Skeletal muscle tissue (tissue), 4 donors: ENCODE results near the gene ESR1. TPM values are rescaled to one million over a fixed set of nuclear protein-coding genes. Genes with fewer than 3 reads are reported as not detected.
"Not testable (repeated sequence)": the region's sequence is repeated elsewhere in the genome, so short reads cannot be mapped to it uniquely, and the experiment has no call there.

Experiments used
- H3K27ac ChIP-seq: one replicate; pipeline ENCODE4 v1.7.0; 2013; ENCODE audit warnings: mild to moderate bottlenecking, low read depth, low read length, inconsistent platforms
- H3K27me3 ChIP-seq, 3 donors: one replicate each; pipeline ENCODE4 v1.7.0; 2013; ENCODE audit warnings: low read length in 3 of 3; ENCODE audit not compliant: control insufficient read depth in 3 of 3, insufficient read depth in 3 of 3
- H3K36me3 ChIP-seq, 3 donors: one replicate each; pipeline ENCODE4 v1.7.0; 2013; ENCODE audit warnings: low read length in 3 of 3; ENCODE audit not compliant: control insufficient read depth in 3 of 3, insufficient read depth in 3 of 3
- H3K4me1 ChIP-seq, 3 donors: one replicate each; pipeline ENCODE4 v1.7.0; 2013; ENCODE audit warnings: low read length in 3 of 3, mild to moderate bottlenecking in 3 of 3; ENCODE audit not compliant: control insufficient read depth in 3 of 3, insufficient read depth in 3 of 3
- H3K4me3 ChIP-seq, 3 donors: one replicate each; pipeline ENCODE4 v1.7.0; 2013; ENCODE audit warnings: low read length in 3 of 3
- H3K9ac ChIP-seq, 3 donors: one replicate each; pipeline ENCODE4 v1.7.0; 2013; ENCODE audit warnings: low read length in 3 of 3, mild to moderate bottlenecking in 3 of 3, moderate library complexity in 2 of 3, low read depth in 1 of 3
- H3K9me3 ChIP-seq, 3 donors: one replicate each; pipeline ENCODE4 v1.7.0; 2013; ENCODE audit warnings: low read length in 3 of 3; ENCODE audit not compliant: control insufficient read depth in 3 of 3
- total RNA-seq: library from RNA; depleted of rRNA; stranded (reverse); fragments of >200 nt; gene quantifications from one replicate; pipeline ENCODE4 v1.2.3, GENCODE V29; 2014
- donor health status: Osteomylitis.

ESR1 gene
- total RNA-seq, 1 donor from 2014 or later, result 1.0 TPM

- not testable (repeated sequence) for H3K9ac ChIP-seq, H3K9me3 ChIP-seq, H3K27ac ChIP-seq, H3K36me3 ChIP-seq, H3K4me1 ChIP-seq, H3K27me3 ChIP-seq, H3K4me3 ChIP-seq
Measured at GRCh38 chr6:152076242-152076641, 268.8 kb downstream of the ESR1 start.

GRCh38 chr6:152078001-152078400, 270.5 kb downstream of the ESR1 start:
- Histone ChIP-seq H3K36me3 (no peaks in the 10 kb centered on the region), H3K9ac (no peak overlapping the region), H3K4me1 (no peaks in the 10 kb centered on the region), H3K27me3 (no peaks in the 10 kb centered on the region), H3K27ac (no peak overlapping the region), H3K4me3 (no peak overlapping the region), H3K9me3 (no peaks in the 10 kb centered on the region)

DNA sequence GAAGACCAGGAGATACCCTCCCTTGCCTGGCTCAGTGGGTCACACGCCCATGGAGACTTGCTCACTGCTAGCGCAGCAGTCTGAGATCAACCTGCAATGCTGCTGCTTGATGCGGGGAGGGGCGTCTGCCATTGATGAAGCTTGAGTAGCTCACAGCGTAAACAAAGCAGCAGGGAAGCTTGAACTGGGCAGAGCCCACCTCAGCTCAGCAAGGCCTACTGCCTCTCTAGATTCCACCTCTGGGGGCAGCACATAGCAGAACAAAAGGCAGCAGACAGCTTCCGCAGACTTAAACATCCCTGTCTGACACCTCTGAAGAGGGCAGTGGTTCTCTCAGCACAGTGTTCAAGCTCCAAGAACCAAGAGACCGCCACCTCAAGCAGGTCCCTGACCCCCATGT, 271.3 kb downstream of the ESR1 start:
- H3K36me3 ChIP-seq, result no peaks in the 10 kb centered on the region
- H3K27ac ChIP-seq, result no peak overlapping the region
- no peaks in the 10 kb centered on the region for H3K9me3 ChIP-seq
- no peaks in the 10 kb centered on the region for H3K27me3 ChIP-seq
- no peaks in the 10 kb centered on the region for H3K4me1 ChIP-seq
- no peak overlapping the region for H3K4me3 ChIP-seq
- H3K9ac ChIP-seq, result no peak overlapping the region

DNA sequence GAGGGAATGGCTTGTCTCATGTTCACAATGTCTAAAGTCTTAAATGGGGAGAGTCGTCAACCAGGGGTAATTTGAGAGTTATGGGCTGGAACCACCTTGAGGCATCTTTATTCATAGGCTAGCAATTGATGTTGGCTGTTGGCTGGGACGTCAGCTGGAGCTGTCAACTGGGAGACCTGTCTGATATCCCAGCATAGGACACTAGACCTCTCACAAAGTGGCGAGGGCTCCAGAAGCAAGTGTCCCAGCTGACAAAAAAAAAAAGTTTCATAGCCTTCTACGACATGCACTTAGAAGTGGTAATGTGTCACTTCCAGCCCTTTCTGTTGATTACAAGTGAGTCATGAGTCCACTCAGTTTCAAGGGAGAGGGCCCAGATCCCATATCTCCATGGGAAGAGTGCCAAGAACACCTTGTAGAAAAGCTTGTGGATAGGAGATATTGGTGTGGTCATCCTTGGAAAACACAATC, 278.0 kb downstream of the ESR1 start:
- H3K9me3 ChIP-seq, result no peaks in the 10 kb centered on the region
- no peaks in the 10 kb centered on the region for H3K27me3 ChIP-seq
- H3K4me3 ChIP-seq, result no peak overlapping the region
- H3K4me1 ChIP-seq, result peaks cover 0 to 12% (median 0%) of the 10 kb centered on the region in 3 donors
- H3K36me3 ChIP-seq, result no peaks in the 10 kb centered on the region
- H3K27ac ChIP-seq, result no peak overlapping the region
- no peak overlapping the region for H3K9ac ChIP-seq

DNA sequence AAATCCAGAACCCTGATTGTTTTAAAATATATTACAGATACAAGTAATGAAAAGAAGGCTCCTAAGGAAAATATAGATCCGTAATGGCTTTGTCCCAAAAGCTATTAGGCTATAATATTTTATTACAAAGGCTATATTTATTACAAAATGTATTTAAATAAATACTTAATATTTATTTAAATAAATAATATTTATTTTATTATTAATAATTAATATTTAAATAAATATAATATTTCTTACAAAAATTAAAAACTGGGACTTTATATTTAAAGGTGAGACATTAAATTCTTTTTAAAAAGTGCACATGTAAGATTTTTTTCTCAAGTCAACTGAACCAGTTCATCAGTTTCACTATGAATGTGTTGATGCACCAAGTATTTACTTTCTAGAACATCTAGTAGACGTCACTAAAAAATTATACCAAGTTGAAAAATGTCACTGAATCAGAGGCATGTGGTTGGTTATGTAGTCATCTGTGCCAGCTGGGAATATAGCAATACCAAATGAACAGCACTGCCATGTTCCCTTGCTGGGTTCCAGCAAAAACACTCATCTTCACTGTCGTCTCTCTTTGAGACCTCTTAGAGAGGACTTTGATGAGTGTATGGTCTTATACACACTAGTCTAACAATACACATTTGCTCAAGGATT, 278.9 kb downstream of the ESR1 start:
- Histone ChIP-seq H3K27me3 (no peaks in the 10 kb centered on the region), H3K27ac (no peak overlapping the region), H3K9ac (no peak overlapping the region), H3K4me1 (peaks cover 0 to 12% (median 5%) of the 10 kb centered on the region in 3 donors), H3K9me3 (no peaks in the 10 kb centered on the region), H3K36me3 (no peaks in the 10 kb centered on the region), H3K4me3 (no peak overlapping the region)

DNA sequence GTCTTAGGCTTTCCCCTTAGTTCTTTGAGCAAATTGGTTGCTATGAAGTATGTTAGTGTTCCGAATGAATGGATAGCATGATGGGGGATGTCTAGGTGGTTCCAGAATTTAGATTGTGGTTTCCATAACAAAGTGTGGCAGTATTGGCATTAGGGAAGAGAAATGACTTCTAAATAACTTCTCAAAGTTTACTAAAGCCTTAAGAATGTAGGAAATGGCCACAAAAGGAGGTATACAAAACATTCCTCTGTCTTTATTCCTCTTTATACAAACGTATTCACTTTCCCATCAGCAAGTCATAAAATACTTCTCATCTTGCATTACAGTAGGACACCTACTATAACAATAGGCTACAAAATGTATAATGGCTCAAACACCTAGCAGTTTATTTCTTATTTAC, 279.6 kb downstream of the ESR1 start:
- no peak overlapping the region for H3K27ac ChIP-seq
- no peaks in the 10 kb centered on the region for H3K27me3 ChIP-seq
- H3K36me3 ChIP-seq, result no peaks in the 10 kb centered on the region
- peaks cover 4 to 16% (median 6%) of the 10 kb centered on the region in 3 donors for H3K4me1 ChIP-seq
- no peak overlapping the region for H3K4me3 ChIP-seq
- H3K9me3 ChIP-seq, result no peaks in the 10 kb centered on the region
- H3K9ac ChIP-seq, result no peak overlapping the region

DNA sequence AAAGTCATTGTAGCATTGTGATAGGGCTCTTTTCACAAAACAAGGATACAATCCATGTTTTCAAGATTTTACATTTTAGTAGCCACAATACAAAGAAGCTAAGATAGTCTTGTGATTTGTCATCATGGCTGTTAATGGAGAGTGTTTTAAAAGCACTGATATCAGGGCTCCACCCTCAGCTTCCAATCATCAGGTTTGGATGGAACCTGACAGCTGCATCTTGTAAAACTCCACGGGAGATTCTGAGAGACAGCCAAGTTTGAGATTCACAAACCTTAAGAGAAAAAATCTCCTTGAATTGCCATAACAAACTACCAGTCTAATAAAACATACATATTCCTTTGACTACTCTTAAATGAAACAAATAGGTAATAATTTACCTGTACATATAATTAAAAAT, 280.2 kb downstream of the ESR1 start:
- Histone ChIP-seq H3K9ac (no peak overlapping the region), H3K4me1 (peaks cover 4 to 16% (median 6%) of the 10 kb centered on the region in 3 donors), H3K27me3 (no peaks in the 10 kb centered on the region), H3K36me3 (no peaks in the 10 kb centered on the region), H3K9me3 (no peaks in the 10 kb centered on the region), H3K27ac (no peak overlapping the region), H3K4me3 (no peak overlapping the region)

DNA sequence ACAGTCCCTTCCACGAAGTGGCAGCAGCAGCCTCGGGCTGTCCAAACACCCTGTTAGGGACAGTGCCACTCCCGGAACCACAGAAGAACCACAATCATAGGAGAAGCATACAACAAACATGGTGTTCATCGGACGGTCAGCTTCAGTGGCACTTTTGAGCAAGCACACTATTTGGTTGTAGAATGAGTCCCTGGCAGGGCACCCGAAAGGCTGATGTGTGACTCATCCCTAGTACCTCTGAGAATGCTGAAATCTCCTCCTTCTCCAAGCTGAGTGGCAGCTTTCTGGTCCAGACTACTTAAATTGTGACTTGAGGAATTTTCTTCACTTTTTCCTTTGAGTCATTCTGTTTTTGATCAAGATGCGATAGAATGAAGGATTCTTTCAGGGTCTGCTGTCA, 282.5 kb downstream of the ESR1 start:
- Histone ChIP-seq H3K9ac (no peak overlapping the region), H3K4me1 (peaks cover 10 to 20% (median 14%) of the 10 kb centered on the region in 3 donors), H3K27me3 (no peaks in the 10 kb centered on the region), H3K4me3 (no peak overlapping the region), H3K9me3 (no peaks in the 10 kb centered on the region), H3K27ac (no peak overlapping the region), H3K36me3 (no peaks in the 10 kb centered on the region)

DNA sequence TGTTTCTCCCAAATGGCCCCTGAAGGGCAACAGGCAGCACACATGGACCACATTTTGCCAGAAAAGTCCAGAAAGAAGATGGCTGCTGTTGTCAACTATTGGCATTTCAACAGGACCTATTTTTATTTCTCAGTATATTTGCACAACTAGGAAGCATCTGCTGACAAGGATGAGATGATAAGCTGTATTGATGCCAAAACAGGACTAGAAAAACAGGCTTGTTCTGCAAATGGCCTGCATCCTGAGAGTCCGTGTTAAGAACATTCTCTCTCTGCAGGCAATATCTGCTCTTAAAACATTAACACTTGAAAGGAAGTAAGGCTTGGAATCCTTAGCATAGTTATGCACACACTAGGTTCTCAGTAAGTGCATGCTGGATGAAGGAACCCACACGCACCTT, 283.7 kb downstream of the ESR1 start:
- Histone ChIP-seq H3K9me3 (no peaks in the 10 kb centered on the region), H3K27me3 (no peaks in the 10 kb centered on the region), H3K9ac (no peak overlapping the region), H3K27ac (no peak overlapping the region), H3K4me3 (no peak overlapping the region), H3K36me3 (no peaks in the 10 kb centered on the region), H3K4me1 (peaks cover 11 to 26% (median 18%) of the 10 kb centered on the region in 3 donors)

GRCh38 chr6:152091851-152092341, 284.4 kb downstream of the ESR1 start:
- H3K36me3 ChIP-seq, result no peaks in the 10 kb centered on the region
- peaks cover 11 to 31% (median 18%) of the 10 kb centered on the region in 3 donors for H3K4me1 ChIP-seq
- H3K9ac ChIP-seq, result no peak overlapping the region
- no peaks in the 10 kb centered on the region for H3K9me3 ChIP-seq
- H3K4me3 ChIP-seq, result no peak overlapping the region
- no peak overlapping the region for H3K27ac ChIP-seq
- no peaks in the 10 kb centered on the region for H3K27me3 ChIP-seq
